ENCODE results near the gene GAK. TPM values are rescaled to one million over a fixed set of nuclear protein-coding genes. Genes with fewer than 3 reads are reported as not detected.
A peak's percentile ranks its signal among the peaks of the same experiment; 100 is the strongest.

The GAK gene
- total RNA-seq, 2 experiments from 2014 or later, result 87.6 to 96.8 TPM

DNA sequence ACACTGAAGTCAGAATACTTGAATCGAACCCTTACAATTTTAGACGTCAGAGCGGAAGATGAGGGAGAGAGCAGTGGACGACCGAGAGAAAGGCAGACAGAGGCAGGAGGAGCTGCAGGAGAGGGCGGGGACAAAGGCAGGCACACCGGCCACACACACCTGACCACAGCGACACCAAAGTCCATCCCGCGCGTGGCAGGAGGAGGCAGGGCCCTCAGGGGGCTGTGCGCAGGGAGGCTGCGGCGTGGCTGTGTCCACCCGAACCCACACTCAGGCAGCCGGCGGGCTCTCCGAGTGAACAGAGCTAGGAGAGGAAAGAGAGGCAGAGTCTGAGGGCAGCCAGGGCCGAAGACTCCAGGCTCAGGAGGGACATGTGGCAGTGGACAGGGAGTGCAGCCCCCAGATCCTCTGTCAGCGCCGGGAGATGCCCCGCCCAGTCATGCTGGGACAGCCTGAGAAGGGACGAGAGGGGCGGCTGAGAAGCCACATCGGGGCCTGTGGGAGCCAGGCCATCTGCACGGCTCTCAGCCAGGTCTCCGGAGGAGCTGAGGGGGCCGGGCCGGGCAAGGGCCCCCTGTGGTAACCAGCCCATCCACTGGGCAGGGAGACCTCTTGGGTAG lies 20.1 kb downstream of the GAK start:
- intact Hi-C loops (cut with micrococcal nuclease), result no loop called here
- no peaks in the 10 kb centered on the region for H3K27me3 Mint-ChIP-seq (ENCODE audit: low read depth)
- H3K9me3 Mint-ChIP-seq, result no peaks in the 10 kb centered on the region
- peaks cover 4% of the 10 kb centered on the region for H3K36me3 Mint-ChIP-seq (ENCODE audit: low read depth)
- no peak for DNase-seq
- peaks cover 24% of the 10 kb centered on the region for H3K4me1 Mint-ChIP-seq (ENCODE audit: low read depth)
- H3K27ac Mint-ChIP-seq, result no peak overlapping the region
- CTCF ChIA-PET, result no interaction called here
- H3K4me3 Mint-ChIP-seq, result no peak overlapping the region

DNA sequence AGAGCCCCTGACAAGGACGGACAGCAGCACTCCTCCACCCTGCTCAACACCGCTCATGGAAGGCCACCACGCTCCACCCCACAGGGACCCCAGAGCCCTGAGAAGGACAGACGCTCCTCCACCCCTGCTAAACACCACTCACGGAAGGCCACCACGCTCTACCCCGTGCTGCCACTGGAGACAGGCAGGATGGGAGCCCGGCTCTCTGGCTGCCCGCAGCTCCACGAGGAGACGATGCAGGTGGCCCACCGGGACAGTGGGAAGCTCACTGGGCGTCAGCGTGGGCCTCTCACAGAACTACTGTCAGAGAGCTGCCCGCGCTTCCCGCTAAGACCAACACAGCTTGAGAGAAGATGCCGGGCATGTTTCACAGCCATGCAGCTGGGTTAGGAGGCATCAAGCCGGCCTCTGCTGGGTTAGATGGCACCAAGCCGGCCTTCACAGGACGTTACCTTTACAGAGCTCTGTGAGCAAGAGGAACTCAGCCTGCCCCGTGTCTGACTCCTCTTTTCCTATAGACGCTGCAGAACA lies 20.8 kb downstream of the GAK start:
- DNase-seq, result no peak
- Mint-ChIP-seq H3K27ac (no peak overlapping the region), H3K4me1 (ENCODE audit: low read depth) (peaks cover 17% of the 10 kb centered on the region), H3K27me3 (ENCODE audit: low read depth) (no peaks in the 10 kb centered on the region), H3K4me3 (no peak overlapping the region), H3K36me3 (ENCODE audit: low read depth) (peaks cover 7% of the 10 kb centered on the region), H3K9me3 (no peaks in the 10 kb centered on the region)
- intact Hi-C loops (cut with micrococcal nuclease), result no loop called here
- CTCF ChIA-PET, result no interaction called here

DNA sequence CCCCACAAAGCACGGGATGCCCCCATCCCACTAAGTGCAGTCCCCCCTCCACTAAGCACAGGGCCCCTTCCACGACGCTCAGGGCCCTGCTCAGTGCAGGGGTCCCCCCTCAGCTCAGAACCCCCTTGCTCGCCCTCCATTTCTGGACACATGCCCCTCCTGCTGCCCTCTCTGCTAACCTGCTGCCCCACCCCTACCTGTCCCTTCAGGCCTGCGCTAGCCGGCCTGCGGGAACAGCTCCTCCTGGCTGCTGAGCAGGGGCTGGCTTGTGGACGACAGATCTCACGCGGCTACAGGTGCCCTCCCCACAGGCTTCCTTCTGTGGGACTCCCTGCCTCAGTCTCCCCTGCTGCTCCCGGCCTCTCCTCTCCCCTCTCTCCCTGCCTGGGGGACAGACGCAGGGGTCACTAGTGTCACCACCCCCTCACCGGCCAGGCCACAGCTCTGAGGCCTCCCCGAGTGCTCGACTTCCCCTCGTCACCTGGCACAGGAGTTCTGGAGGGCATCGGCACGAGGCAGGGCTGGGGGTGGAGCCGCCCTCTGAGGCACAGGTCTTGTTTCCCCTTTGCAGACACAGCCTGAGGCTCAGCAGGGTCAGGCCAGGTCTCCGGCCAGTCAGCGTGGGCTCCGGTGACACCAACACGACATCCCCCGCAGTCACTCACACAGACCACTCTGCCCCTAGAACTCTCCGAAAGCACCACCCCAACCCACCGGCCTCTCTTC lies 21.6 kb downstream of the GAK start:
- intact Hi-C loops (cut with micrococcal nuclease), result no loop called here
- Mint-ChIP-seq H3K27me3 (ENCODE audit: low read depth) (no peaks in the 10 kb centered on the region), H3K27ac (no peak overlapping the region), H3K9me3 (peaks cover 4% of the 10 kb centered on the region), H3K4me3 (no peak overlapping the region), H3K36me3 (ENCODE audit: low read depth) (peaks cover 10% of the 10 kb centered on the region), H3K4me1 (ENCODE audit: low read depth) (peaks cover 9% of the 10 kb centered on the region)
- CTCF ChIA-PET, result no interaction called here
- no peak for DNase-seq

DNA sequence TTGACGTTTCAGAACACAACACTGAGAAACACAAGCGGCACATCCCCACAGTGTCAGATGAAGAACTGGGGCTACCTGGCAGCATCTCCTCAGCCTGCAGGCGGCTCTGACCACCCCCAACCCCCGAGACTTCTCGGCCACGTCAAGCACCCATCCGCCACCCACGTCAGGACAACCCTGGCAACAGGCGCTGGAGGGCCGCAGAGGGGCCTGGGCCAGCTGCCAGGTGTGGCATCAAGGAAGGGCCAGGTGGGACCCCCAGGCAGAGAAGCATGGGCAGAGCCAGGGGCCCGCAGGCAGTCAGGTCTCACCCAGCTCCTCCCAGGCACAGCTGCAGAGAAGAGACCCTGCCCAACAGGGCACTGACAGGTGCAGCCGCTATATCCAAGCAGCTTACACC lies 22.3 kb downstream of the GAK start:
- DNase-seq, result no peak
- H3K4me1 Mint-ChIP-seq (ENCODE audit: low read depth), result peaks cover 2% of the 10 kb centered on the region
- CTCF ChIA-PET, result no interaction called here
- H3K27me3 Mint-ChIP-seq (ENCODE audit: low read depth), result no peaks in the 10 kb centered on the region
- H3K9me3 Mint-ChIP-seq, result peaks cover 5% of the 10 kb centered on the region
- H3K36me3 Mint-ChIP-seq (ENCODE audit: low read depth), result peaks cover 13% of the 10 kb centered on the region
- H3K4me3 Mint-ChIP-seq, result no peak overlapping the region
- intact Hi-C loops (cut with micrococcal nuclease), result no loop called here
- no peak overlapping the region for H3K27ac Mint-ChIP-seq

DNA sequence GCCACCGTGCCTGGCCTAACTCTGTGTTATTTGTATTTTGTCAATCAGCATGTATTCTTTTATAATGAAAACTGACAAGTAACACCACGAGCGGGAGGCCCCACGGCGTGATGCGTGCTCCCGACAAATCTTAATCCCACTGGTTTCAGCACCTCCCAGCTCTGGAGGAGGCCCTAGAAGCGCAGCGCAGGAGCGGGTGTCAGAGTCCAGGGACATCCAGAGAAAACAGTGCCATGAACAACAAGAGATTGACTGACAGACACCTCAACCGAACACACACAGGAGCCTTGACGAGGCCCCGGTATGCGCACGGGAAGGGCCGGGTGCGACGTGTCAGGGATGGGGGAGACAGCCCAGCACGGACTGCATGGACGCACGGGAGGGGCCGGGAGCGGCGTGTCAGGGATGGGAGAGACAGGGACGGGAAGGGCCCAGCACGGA lies 23.0 kb downstream of the GAK start:
- intact Hi-C loops (cut with micrococcal nuclease), result no loop called here
- Mint-ChIP-seq H3K27me3 (ENCODE audit: low read depth) (no peaks in the 10 kb centered on the region), H3K4me3 (no peak overlapping the region), H3K4me1 (ENCODE audit: low read depth) (no peaks in the 10 kb centered on the region), H3K27ac (no peak overlapping the region), H3K36me3 (ENCODE audit: low read depth) (peaks cover 14% of the 10 kb centered on the region), H3K9me3 (peaks cover 5% of the 10 kb centered on the region)
- CTCF ChIA-PET, result no interaction called here
- DNase-seq, result no peak

DNA sequence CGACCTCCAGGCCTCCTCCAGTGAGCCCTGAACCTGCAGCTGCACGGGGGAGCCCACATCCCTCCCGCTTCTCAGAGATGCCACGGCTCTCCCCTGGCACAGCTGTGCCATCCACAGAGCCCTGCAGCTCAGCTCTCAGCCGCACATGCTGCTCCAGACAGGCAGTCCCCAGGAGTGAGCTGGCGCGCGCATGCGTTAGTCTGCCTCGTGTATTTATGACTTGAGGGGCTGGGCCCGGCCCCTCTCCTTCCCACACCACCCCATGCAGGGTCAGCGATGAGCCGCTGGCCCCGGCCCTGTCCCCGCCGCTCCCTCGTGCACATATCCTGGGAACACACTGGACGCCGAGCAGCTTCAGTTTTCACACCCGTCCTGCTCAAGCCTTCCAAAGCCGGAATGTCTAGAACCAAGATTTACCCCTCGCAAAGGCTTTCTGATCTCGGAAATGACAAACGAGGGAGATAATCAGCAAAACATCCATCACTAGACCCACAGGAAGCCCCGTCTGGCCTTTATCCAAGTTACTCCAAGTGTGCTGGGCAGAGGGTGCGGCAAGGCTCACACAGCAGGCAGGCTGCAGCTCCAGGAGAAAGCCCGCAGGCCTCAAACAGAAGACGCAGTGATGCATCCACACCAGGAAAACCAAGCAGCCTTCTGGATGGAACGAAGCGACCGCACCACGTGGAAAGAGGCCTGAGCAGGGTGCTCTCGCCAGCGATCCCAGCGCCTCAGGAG lies 24.3 kb downstream of the GAK start:
- intact Hi-C loops (cut with micrococcal nuclease), result no loop called here
- Mint-ChIP-seq H3K9me3 (peaks cover 5% of the 10 kb centered on the region), H3K27me3 (ENCODE audit: low read depth) (no peaks in the 10 kb centered on the region), H3K36me3 (ENCODE audit: low read depth) (peaks cover 16% of the 10 kb centered on the region), H3K4me1 (ENCODE audit: low read depth) (no peaks in the 10 kb centered on the region), H3K4me3 (no peak overlapping the region), H3K27ac (no peak overlapping the region)
- CTCF ChIA-PET, result no interaction called here
- no peak for DNase-seq

DNA sequence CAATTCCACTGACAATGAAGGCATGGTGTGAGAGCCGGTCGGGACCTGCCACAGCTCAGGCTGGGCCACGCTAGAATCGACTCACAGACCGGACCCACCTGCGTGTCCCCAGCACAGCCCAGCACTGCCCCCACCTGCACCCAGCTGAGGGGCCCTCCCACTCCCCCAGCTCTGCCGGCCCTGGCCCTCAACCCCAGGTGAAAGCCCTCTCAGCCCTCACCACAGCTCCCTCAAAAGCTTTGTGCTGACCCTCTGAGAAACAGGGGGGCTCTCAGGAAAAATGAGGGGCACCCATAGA lies 25.1 kb downstream of the GAK start:
- H3K36me3 Mint-ChIP-seq (ENCODE audit: low read depth), result peaks cover 18% of the 10 kb centered on the region
- peaks cover 2% of the 10 kb centered on the region for H3K4me1 Mint-ChIP-seq (ENCODE audit: low read depth)
- H3K27ac Mint-ChIP-seq, result no peak overlapping the region
- intact Hi-C loops (cut with micrococcal nuclease), result no loop called here
- DNase-seq, result no peak
- peaks cover 5% of the 10 kb centered on the region for H3K9me3 Mint-ChIP-seq
- CTCF ChIA-PET, result no interaction called here
- H3K4me3 Mint-ChIP-seq, result no peak overlapping the region
- no peaks in the 10 kb centered on the region for H3K27me3 Mint-ChIP-seq (ENCODE audit: low read depth)

DNA sequence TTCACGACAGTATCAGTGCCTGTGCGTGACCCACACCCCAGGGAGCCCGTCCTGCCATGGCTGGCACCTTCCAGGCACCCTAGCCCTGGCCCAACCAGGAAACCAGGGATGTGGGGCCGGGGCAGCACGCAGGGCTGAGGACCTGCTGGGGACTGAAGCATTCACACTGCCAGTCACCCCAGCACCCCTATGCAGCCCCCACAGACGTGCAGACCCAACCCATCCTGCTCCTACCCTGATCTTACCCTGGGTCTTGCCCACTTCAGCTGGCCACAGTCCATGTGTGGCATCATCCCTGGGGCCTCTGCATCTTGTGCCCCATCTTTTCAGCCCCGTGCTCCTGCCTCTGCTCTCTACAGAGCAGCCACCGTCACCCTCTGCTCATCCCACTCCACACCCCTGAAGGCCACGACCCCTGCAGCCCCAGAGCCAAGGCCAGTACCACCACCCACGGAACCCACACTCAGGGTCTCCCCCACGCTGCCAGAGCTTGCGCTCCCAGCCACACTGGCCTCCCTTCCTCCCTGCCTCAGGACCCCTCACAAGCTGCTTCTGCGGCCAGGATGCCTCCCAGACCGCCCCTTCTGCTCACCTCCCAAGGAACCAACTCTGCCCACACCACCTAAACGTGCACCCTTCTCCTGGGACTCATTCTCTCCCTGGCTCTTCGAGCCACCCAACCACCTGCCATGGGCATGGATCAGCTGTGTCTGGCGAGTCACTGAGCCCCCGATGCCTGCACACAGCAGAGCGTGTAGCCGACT lies 25.6 kb downstream of the GAK start:
- CTCF ChIA-PET, result no interaction called here
- Mint-ChIP-seq H3K9me3 (peaks cover 5% of the 10 kb centered on the region), H3K27ac (peak overlapping the region; percentile 46), H3K27me3 (ENCODE audit: low read depth) (no peaks in the 10 kb centered on the region), H3K4me3 (no peak overlapping the region), H3K36me3 (ENCODE audit: low read depth) (peaks cover 16% of the 10 kb centered on the region), H3K4me1 (ENCODE audit: low read depth) (peaks cover 2% of the 10 kb centered on the region)
- intact Hi-C loops (cut with micrococcal nuclease), result no loop called here
- DNase-seq, result no peak

DNA sequence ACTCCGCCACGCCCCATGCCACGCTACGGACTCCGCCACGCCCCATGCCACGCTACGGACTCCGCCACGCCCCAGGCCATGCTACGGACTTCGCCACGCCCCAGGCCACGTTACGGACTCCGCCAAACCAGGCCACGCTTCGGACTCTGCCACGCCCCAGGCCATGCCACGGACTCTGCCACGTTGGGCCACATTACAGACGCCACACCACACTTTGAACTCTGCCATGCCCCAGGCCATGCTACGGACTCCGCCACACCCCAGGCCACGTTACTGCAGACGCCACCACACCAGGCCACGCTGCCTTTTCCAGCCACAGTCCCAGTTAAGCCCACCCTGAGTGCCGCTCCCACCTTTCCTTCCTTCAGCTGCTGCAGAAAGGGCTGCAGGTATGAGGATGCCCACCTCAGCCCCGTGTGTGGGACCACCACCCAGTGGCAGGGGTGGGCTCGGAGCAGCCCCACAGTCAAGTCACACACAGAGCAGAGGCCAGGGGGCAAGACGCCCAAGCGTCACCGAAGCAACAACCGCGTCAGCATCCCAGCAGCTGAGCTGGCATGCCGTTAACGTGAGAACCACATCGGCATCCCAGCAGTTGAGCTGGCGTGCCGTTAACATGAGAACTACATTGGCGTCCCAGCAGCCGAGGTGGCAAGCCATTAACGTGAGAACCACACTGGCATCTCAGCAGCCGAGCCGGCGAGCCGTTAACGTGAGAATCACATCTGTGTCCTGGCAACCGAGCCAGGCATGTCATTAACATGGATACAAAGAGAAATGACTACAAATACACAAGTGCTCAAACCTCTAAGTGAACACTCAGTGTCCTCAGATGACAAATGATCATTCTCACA lies 26.4 kb downstream of the GAK start:
- peaks cover 5% of the 10 kb centered on the region for H3K9me3 Mint-ChIP-seq
- no peak overlapping the region for H3K27ac Mint-ChIP-seq
- H3K4me1 Mint-ChIP-seq (ENCODE audit: low read depth), result peaks cover 2% of the 10 kb centered on the region
- H3K36me3 Mint-ChIP-seq (ENCODE audit: low read depth), result peaks cover 14% of the 10 kb centered on the region
- CTCF ChIA-PET, result no interaction called here
- intact Hi-C loops (cut with micrococcal nuclease), result no loop called here
- no peak for DNase-seq
- no peaks in the 10 kb centered on the region for H3K27me3 Mint-ChIP-seq (ENCODE audit: low read depth)
- H3K4me3 Mint-ChIP-seq, result no peak overlapping the region

DNA sequence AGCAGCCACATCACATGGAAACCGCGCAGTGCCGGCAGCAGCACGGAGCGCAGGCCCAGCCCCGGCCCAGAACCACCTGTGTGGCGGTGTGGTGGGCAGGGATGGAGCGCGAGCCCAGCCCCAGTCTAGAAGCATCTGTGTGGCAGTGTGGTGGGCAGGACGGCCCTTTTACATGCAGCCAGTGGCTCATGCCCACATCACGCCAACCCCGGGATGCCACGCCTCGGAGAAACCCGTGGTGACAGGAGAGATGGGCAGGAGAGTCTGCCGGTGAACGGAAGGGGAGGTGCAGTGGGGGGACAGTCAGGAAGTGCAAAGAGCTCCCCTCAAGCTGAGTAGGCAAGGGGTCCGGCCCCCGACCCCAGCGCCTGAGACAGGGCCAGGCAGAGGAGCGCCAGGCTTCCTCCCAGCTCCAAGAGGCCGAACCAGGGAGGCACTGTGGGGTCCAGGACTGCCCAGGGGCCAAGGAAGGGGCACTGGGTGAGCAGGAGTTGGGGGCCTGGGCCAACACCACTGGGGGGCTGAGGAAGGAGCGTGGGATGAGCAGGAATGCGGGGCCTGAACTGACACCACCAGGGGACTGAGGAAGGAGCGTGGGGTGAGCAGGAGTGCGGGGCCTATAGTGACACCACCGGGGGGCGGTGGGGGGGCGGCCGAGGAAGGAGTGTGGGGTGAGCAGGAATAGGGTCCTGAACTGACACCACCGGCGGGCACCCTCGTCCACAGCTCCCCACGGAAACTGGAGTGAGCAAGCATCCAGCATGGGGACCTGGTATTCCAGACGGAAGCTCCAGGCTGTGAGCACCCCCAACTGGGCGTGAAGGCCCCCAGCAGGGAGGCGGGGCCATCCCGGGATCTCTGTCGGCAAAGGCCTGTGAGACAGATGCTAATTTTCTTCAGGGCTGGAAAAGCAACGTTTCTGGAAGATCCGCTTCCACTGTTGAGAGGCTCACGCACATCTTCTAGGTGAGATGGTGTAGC lies 28.8 kb downstream of the GAK start:
- CTCF ChIA-PET, result no interaction called here
- H3K4me3 Mint-ChIP-seq, result no peak overlapping the region
- intact Hi-C loops (cut with micrococcal nuclease), result no loop called here
- no peak overlapping the region for H3K27ac Mint-ChIP-seq
- H3K36me3 Mint-ChIP-seq (ENCODE audit: low read depth), result peaks cover 21% of the 10 kb centered on the region
- peaks cover 5% of the 10 kb centered on the region for H3K9me3 Mint-ChIP-seq
- peaks cover 2% of the 10 kb centered on the region for H3K4me1 Mint-ChIP-seq (ENCODE audit: low read depth)
- no peaks in the 10 kb centered on the region for H3K27me3 Mint-ChIP-seq (ENCODE audit: low read depth)
- DNase-seq, result no peak

Data from activated naive CD4-positive, alpha-beta T cell treated with anti-CD3 and anti-CD28 coated beads for 36 hours (primary cell).